CD14-positive monocyte (primary cell): ENCODE results near the gene DPP6. TPM values are rescaled to one million over a fixed set of nuclear protein-coding genes. Genes with fewer than 3 reads are reported as not detected.

Experiments
- DNase-seq, 3 donors: peaks; one replicate each; pipeline ENCODE4 v3.0.0-alpha.2; 2011 to 2022
- H2AFZ ChIP-seq: 2 replicates; pipeline ENCODE4 v1.6.0; 2012; ENCODE audit warnings: mild to moderate bottlenecking, low read depth, low read length, inconsistent platforms; ENCODE audit not compliant: insufficient read depth, poor library complexity, severe bottlenecking
- H3K27ac ChIP-seq, 2 donors: 1 replicate in 1 of 2; 2 replicates in 1 of 2; pipeline ENCODE4 v1.5.1; 2012 to 2013; ENCODE audit warnings: low read length in 2 of 2, control low read depth in 1 of 2, inconsistent platforms in 1 of 2, low read depth in 1 of 2, mild to moderate bottlenecking in 1 of 2
- H3K27me3 ChIP-seq, 2 donors: one replicate each; pipeline versions ENCODE4 v1.6.0 to v1.6.1; 2011 to 2013; ENCODE audit warnings: low read length in 2 of 2; ENCODE audit not compliant: control insufficient read depth in 2 of 2, insufficient read depth in 2 of 2
- H3K36me3 ChIP-seq, 2 donors: replicated peaks in 1 of 2; 1 replicate in 1 of 2; 2 replicates in 1 of 2; pipeline versions ENCODE4 v1.5.1 to v1.6.1; 2012 to 2013; ENCODE audit warnings: low read length in 2 of 2, control low read depth in 1 of 2, inconsistent platforms in 1 of 2, mild to moderate bottlenecking in 1 of 2; ENCODE audit not compliant: insufficient read depth in 2 of 2, control insufficient read depth in 1 of 2
- H3K4me1 ChIP-seq, 2 donors: 1 replicate in 1 of 2; 2 replicates in 1 of 2; pipeline versions ENCODE4 v1.5.1 to v1.6.1; 2012 to 2013; ENCODE audit warnings: low read length in 2 of 2, control low read depth in 1 of 2, inconsistent platforms in 1 of 2, mild to moderate bottlenecking in 1 of 2, moderate library complexity in 1 of 2; ENCODE audit not compliant: insufficient read depth in 2 of 2, control insufficient read depth in 1 of 2
- H3K4me2 ChIP-seq: replicated peaks from 2 replicates; pipeline ENCODE3; 2012; ENCODE audit warnings: low read length, moderate library complexity, mild to moderate bottlenecking; ENCODE audit not compliant: poor library complexity, severe bottlenecking; ENCODE audit errors: extremely low read depth
- H3K4me3 ChIP-seq, 3 experiments: fragments of 200-600 bp in 1 of 3; sonication (generic) in 1 of 3; replicated peaks in 1 of 3; 1 replicate in 2 of 3; 2 replicates in 1 of 3; pipeline ENCODE4 v1.5.1; 2011 to 2013; ENCODE audit warnings: low read length in 3 of 3, mild to moderate bottlenecking in 3 of 3, control low read depth in 2 of 3, low read depth in 2 of 3, inconsistent platforms in 1 of 3, moderate library complexity in 1 of 3
- H3K79me2 ChIP-seq: 2 replicates; pipeline ENCODE4 v1.6.0; 2012; ENCODE audit warnings: mild to moderate bottlenecking, control low read depth, inconsistent platforms, low read length, moderate library complexity; ENCODE audit not compliant: insufficient read depth
- H3K9ac ChIP-seq: 2 replicates; pipeline ENCODE4 v1.6.0; 2017; ENCODE audit warnings: low read length, mild to moderate bottlenecking; ENCODE audit not compliant: insufficient read depth, poor library complexity, severe bottlenecking
- H3K9me3 ChIP-seq, 2 donors: replicated peaks in 1 of 2; 1 replicate in 1 of 2; 2 replicates in 1 of 2; pipeline versions ENCODE4 v1.5.1 to v1.6.1; 2012 to 2013; ENCODE audit warnings: low read length in 2 of 2, control low read depth in 1 of 2; ENCODE audit not compliant: control insufficient read depth in 1 of 2, insufficient read depth in 1 of 2
- H4K20me1 ChIP-seq: 2 replicates; pipeline ENCODE4 v1.6.0; 2012; ENCODE audit warnings: mild to moderate bottlenecking, low read length, control low read depth, moderate library complexity; ENCODE audit not compliant: insufficient read depth
- H3K27ac Mint-ChIP-seq, 7 donors: one replicate each; pipeline ENCODE4 v1.8.0; 2020; ENCODE audit warnings: mild to moderate bottlenecking in 7 of 7, mixed read lengths in 7 of 7, moderate library complexity in 6 of 7, inconsistent platforms in 2 of 7
- H3K27me3 Mint-ChIP-seq, 3 donors: one replicate each; pipeline ENCODE4 v1.8.0; 2021 to 2022; ENCODE audit warnings: low read depth in 3 of 3, mild to moderate bottlenecking in 3 of 3, mixed read lengths in 3 of 3, moderate library complexity in 3 of 3, inconsistent platforms in 1 of 3
- H3K36me3 Mint-ChIP-seq, 2 donors: one replicate each; pipeline ENCODE4 v1.8.0; 2020; ENCODE audit warnings: mixed read lengths in 2 of 2, inconsistent platforms in 1 of 2, mild to moderate bottlenecking in 1 of 2
- H3K4me1 Mint-ChIP-seq: one replicate; pipeline ENCODE4 v1.8.0; 2020; ENCODE audit warnings: mild to moderate bottlenecking, mixed read lengths
- H3K4me3 Mint-ChIP-seq, 2 donors: one replicate each; pipeline ENCODE4 v1.8.0; 2020; ENCODE audit warnings: mild to moderate bottlenecking in 2 of 2, mixed read lengths in 2 of 2, moderate library complexity in 1 of 2
- H3K9me3 Mint-ChIP-seq, 7 donors: one replicate each; pipeline ENCODE4 v1.8.0; 2020 to 2022; ENCODE audit warnings: mixed read lengths in 7 of 7, mild to moderate bottlenecking in 6 of 7, moderate library complexity in 6 of 7, inconsistent platforms in 2 of 7
- WGBS: methylation state at CpG from one replicate; pipeline ENCODE4 v1.1.5; 2013; ENCODE audit warnings: missing lambda C conversion rate; ENCODE audit not compliant: insufficient coverage; 5-methylcytosine and 5-hydroxymethylcytosine counted together
- intact Hi-C, 2 donors: fragments of 100-400 bp; cut with micrococcal nuclease; formaldehyde crosslinking; loops; one replicate each; pipeline versions ENCODE4 v1.15.0 to v1.15.1; 2023
- polyA plus RNA-seq, 3 donors: library from polyadenylated mRNA; depleted of rRNA in 1 of 3; unstranded in 2 of 3; stranded (reverse) in 1 of 3; fragments of 300-500 nt in 2 of 3; fragments of >200 nt in 1 of 3; fragmentation: Illumina TruSeq in 2 of 3; gene quantifications; 1 replicate in 2 of 3; 2 replicates in 1 of 3; pipeline ENCODE4 v1.2.3, GENCODE V29; 2012 to 2021
- TF ChIP-seq, protein P1 (sequence below): fragments of 200-600 bp; IDR thresholded peaks from one replicate; pipeline ENCODE4 v1.8.0; 2022; ENCODE audit warnings: antibody characterized with exemption, mild to moderate bottlenecking

The DPP6 gene
- polyA plus RNA-seq, 3 donors = not detected

DNA sequence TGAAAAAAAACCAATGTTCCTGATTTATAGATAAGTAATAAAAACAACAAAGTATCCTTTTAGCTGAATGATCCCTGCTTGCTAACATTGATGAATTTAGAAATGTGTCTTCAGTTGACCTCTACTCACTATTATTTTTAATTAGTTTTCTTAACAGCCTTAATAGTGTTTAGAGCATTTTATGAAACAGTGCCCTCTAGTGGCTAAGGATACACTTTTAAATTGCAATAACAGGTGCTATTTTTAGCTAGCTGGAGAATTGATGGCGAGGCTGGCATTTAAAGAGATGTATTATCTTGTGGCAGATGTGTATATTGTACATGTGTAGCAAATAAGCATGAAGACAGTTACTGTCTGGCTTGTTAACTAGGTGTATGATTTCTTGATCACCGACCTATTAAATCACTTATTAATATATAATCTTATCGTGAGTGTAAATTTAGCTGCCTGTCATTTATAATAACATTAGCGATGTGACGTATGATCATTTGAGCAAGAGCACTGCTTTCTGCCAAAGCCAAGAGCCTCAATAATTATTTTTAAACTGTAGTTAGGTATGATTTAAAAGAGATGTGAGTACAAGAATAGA, 451.9 kb downstream of the DPP6 start:
- TF ChIP-seq, protein P1, sequence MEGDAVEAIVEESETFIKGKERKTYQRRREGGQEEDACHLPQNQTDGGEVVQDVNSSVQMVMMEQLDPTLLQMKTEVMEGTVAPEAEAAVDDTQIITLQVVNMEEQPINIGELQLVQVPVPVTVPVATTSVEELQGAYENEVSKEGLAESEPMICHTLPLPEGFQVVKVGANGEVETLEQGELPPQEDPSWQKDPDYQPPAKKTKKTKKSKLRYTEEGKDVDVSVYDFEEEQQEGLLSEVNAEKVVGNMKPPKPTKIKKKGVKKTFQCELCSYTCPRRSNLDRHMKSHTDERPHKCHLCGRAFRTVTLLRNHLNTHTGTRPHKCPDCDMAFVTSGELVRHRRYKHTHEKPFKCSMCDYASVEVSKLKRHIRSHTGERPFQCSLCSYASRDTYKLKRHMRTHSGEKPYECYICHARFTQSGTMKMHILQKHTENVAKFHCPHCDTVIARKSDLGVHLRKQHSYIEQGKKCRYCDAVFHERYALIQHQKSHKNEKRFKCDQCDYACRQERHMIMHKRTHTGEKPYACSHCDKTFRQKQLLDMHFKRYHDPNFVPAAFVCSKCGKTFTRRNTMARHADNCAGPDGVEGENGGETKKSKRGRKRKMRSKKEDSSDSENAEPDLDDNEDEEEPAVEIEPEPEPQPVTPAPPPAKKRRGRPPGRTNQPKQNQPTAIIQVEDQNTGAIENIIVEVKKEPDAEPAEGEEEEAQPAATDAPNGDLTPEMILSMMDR = peak; percentile 67
- no peak overlapping the region for H3K9ac ChIP-seq
- no peaks in the 10 kb centered on the region for H3K4me1 ChIP-seq
- peaks cover 0 to 8% of the 10 kb centered on the region in 2 donors for H3K9me3 ChIP-seq
- Mint-ChIP-seq H3K9me3 (peaks cover 0 to 14% (median 4%) of the 10 kb centered on the region in 7 donors), H3K4me1 (peaks cover 2% of the 10 kb centered on the region), H3K4me3 (no peak overlapping the region), H3K27ac (no peak overlapping the region), H3K36me3 (no peaks in the 10 kb centered on the region), H3K27me3 (no peaks in the 10 kb centered on the region)
- no peaks in the 10 kb centered on the region for H3K27me3 ChIP-seq
- no peak for DNase-seq
- no peak overlapping the region for H2AFZ ChIP-seq
- H3K79me2 ChIP-seq = no peaks in the 10 kb centered on the region
- no peak overlapping the region for H3K4me2 ChIP-seq
- H3K4me3 ChIP-seq = no peak overlapping the region
- intact Hi-C loops = no loop called here
- H3K36me3 ChIP-seq = no peaks in the 10 kb centered on the region
- WGBS = no CpG with 5 or more reads among the region's 5 CpGs
- H4K20me1 ChIP-seq = no peaks in the 10 kb centered on the region
- H3K27ac ChIP-seq = no peak overlapping the region

DNA sequence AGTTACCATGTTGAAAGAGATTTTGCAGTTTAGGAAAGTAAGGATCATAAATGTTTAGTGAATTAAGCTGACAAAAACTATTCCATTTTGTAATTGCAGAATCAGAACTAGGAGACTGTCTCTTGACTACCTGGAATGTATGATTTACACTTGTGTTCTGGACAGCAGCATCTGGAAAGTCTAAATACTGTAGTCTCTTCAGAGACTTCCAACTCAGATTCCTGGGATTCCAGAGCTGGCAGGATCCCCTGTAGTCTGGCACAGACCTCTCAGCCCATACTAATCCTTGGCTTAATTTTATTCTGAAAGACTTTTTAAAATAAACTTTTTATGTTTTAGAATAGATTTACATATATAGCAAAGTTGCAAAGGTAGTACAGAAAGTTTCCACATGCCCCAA, 452.7 kb downstream of the DPP6 start:
- Mint-ChIP-seq H3K27me3 (no peaks in the 10 kb centered on the region), H3K4me3 (no peak overlapping the region), H3K9me3 (peaks cover 0 to 10% (median 4%) of the 10 kb centered on the region in 7 donors), H3K27ac (no peak overlapping the region), H3K4me1 (peaks cover 2% of the 10 kb centered on the region), H3K36me3 (no peaks in the 10 kb centered on the region)
- TF ChIP-seq, protein P1 = no peak
- H3K9ac ChIP-seq = no peak overlapping the region
- no peak for DNase-seq
- no peaks in the 10 kb centered on the region for H4K20me1 ChIP-seq
- no peaks in the 10 kb centered on the region for H3K4me1 ChIP-seq
- no peaks in the 10 kb centered on the region for H3K79me2 ChIP-seq
- no peaks in the 10 kb centered on the region for H3K36me3 ChIP-seq
- no peak overlapping the region for H3K4me3 ChIP-seq
- H2AFZ ChIP-seq = no peak overlapping the region
- no peak overlapping the region for H3K4me2 ChIP-seq
- H3K27ac ChIP-seq = no peak overlapping the region
- no peaks in the 10 kb centered on the region for H3K27me3 ChIP-seq
- intact Hi-C loops = no loop called here
- peaks cover 0 to 8% of the 10 kb centered on the region in 2 donors for H3K9me3 ChIP-seq
